Measurements from ENCODE around the gene RDH11.
"Not testable (repeated sequence)": the region's sequence is repeated elsewhere in the genome, so short reads cannot be mapped to it uniquely, and the experiment has no call there.

The RDH11 gene

GRCh38 chr14:67721875-67722274 lies 26.3 kb upstream of the RDH11 start:
- H3K4me3 ChIP-seq (ENCODE audit: control insufficient read depth, low read depth, low read length) = no peak overlapping the region
- no peak for DNase-seq (ENCODE audit: low read depth)
- TF ChIP-seq, protein P1, sequence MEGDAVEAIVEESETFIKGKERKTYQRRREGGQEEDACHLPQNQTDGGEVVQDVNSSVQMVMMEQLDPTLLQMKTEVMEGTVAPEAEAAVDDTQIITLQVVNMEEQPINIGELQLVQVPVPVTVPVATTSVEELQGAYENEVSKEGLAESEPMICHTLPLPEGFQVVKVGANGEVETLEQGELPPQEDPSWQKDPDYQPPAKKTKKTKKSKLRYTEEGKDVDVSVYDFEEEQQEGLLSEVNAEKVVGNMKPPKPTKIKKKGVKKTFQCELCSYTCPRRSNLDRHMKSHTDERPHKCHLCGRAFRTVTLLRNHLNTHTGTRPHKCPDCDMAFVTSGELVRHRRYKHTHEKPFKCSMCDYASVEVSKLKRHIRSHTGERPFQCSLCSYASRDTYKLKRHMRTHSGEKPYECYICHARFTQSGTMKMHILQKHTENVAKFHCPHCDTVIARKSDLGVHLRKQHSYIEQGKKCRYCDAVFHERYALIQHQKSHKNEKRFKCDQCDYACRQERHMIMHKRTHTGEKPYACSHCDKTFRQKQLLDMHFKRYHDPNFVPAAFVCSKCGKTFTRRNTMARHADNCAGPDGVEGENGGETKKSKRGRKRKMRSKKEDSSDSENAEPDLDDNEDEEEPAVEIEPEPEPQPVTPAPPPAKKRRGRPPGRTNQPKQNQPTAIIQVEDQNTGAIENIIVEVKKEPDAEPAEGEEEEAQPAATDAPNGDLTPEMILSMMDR (IDR thresholded peaks at IDR 0.05; ENCODE audit: control insufficient read depth, insufficient read depth, low read depth, low read length, missing control alignments) = no peak

DNA sequence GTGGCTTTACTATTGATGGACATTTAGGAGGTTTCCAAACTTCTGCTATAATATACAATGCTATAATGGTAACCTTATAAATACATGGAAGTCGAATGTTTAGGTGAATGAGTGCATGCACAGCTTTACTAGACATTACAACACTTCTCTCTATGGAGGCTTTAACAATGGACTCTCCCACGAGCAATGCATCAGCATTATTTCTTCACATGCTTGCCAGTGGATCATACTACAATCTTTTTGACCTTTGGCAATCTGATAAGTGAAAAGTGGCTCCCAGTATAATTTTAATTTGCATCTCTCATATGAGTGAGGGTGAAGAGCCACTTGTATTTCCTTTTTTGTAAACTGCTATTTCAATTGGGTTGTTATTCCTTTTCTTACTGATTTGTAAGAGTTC lies 24.3 kb upstream of the RDH11 start:
- DNase-seq (ENCODE audit: low read depth) = no peak
- H3K4me3 ChIP-seq (ENCODE audit: control insufficient read depth, low read depth, low read length) = no peak overlapping the region
- TF ChIP-seq, protein P1 (IDR thresholded peaks at IDR 0.05; ENCODE audit: control insufficient read depth, insufficient read depth, low read depth, low read length, missing control alignments) = no peak

DNA sequence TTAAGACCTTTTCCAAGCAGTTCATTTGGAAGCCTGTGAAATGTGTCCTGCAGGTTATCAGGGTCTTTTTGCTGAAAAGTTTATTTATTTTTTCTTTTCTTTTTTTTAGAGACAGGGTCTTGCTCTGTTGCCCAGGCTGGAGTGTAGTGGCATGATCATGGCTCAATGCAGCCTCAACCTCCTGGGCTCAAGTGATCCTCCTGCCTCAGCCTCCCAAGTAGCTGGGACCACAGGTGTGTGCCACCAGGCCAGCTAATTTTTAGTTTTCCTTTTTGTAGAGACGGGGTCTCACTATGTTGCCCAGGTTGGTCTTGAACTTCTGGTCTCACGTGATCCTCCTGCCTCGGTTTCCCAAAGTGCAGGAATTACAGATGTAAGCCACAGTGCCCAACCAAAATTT lies 23.8 kb upstream of the RDH11 start:
- not testable (repeated sequence) for DNase-seq (ENCODE audit: low read depth)

DNA sequence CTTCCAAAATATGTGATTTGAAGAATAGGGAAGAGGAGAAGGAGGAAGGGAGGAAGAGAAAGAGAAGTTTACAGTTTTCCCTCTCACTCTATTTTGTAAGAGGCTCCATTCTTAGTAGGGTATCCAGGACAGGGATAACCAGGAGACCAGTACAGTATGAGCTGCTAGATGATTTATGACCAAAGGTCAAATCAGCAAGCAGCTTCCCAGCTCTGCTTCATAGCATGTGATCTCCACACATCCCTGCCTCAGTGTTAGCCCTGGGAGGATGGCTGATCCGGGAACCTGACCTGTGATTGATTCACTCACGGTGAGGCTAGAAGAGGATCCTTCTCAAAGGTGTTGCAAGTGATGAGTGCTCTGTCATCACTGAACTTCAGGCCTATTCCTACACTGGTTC lies 22.7 kb upstream of the RDH11 start:
- DNase-seq (ENCODE audit: low read depth) = no peak
- no peak overlapping the region for H3K4me3 ChIP-seq (ENCODE audit: control insufficient read depth, low read depth, low read length)
- TF ChIP-seq, protein P1 (IDR thresholded peaks at IDR 0.05; ENCODE audit: control insufficient read depth, insufficient read depth, low read depth, low read length, missing control alignments) = no peak

More for the DNA sequence above, 23.8 kb upstream of the RDH11 start:
- H3K4me3 ChIP-seq (ENCODE audit: control insufficient read depth, low read depth, low read length) = not testable (repeated sequence)

DNA sequence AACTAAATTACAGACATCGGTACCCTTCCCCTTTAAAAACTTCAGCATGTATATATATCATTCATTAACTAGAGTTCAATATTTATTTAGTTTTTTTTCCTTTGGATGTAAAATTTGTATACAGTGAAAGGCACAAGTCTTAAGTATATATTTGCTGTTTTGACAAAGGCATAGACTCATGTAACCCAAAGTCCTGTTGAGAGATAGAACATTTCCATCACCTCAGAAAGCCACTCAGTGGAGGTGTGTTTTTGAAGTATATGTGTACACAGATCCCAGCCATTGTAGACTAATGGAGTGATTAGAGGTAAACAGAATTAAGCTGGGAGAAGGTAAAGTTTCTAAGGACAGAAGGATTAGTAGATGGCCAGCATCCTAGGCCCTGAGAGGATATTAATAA lies 21.5 kb upstream of the RDH11 start:
- DNase-seq (ENCODE audit: low read depth) = no peak
- no peak overlapping the region for H3K4me3 ChIP-seq (ENCODE audit: control insufficient read depth, low read depth, low read length)
- TF ChIP-seq, protein P1 (IDR thresholded peaks at IDR 0.05; ENCODE audit: control insufficient read depth, insufficient read depth, low read depth, low read length, missing control alignments) = no peak

DNA sequence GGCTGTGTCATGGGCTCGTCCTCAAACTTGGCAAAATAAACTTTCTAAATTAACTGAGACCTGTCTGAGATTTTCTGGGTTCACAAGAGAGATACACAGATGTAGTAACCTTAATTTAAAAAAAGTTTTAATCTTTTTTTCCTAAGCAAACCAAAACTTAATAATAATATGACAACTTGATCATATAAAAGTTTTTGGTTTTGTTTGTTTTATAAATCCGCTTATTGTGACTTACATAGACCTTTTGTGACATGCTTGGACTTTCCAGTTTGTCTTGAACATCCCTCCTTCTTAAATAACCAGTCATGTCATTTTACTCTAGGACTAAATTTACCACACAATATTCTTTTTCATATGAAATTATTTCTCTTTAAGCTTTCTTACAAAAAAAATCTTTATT lies 14.6 kb upstream of the RDH11 start:
- TF ChIP-seq, protein P1 (IDR thresholded peaks at IDR 0.05; ENCODE audit: control insufficient read depth, insufficient read depth, low read depth, low read length, missing control alignments) = no peak
- DNase-seq (ENCODE audit: low read depth) = no peak
- H3K4me3 ChIP-seq (ENCODE audit: control insufficient read depth, low read depth, low read length) = no peak overlapping the region

GRCh38 chr14:67709796-67710195 lies 14.2 kb upstream of the RDH11 start:
- DNase-seq (ENCODE audit: low read depth); H3K4me3 ChIP-seq (ENCODE audit: control insufficient read depth, low read depth, low read length): not testable (repeated sequence)

DNA sequence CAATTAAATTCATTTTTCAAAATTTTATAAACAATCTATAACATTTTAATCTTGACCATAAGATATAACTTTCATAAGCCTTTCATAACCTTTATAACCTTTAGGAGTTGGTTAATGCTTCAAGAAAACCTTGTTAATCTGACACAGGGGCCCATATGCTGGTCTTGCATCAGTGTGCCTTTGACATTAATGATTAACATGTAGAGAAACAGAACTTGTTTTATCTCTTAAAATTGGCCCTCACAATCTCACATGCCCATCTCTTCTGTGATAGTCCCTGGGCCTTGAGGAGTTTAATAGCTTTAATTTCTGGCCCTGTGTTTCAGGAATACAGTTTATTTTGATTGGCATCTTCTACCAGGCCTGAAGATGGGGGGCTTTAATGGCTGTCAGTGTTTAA lies 13.8 kb upstream of the RDH11 start:
- DNase-seq (ENCODE audit: low read depth); H3K4me3 ChIP-seq (ENCODE audit: control insufficient read depth, low read depth, low read length): not testable (repeated sequence)
